GDM1 (cell line): ENCODE data around the gene CDC42EP3.

Experiments used
- DNase-seq: peaks from one replicate; lab custom pipeline; 2025; lab: John Stamatoyannopoulos, UW

Gene CDC42EP3

GRCh38 chr2:37683921-37684780 lies 12.7 kb upstream of the CDC42EP3 start:
- DNase-seq, result peak; percentile 24

GRCh38 chr2:37683241-37683640 lies 11.8 kb upstream of the CDC42EP3 start:
- DNase-seq, result no peak

GRCh38 chr2:37682473-37682872 lies 11.0 kb upstream of the CDC42EP3 start:
- no peak for DNase-seq

- no peak for DNase-seq
These were observed 10.1 kb upstream of the CDC42EP3 start for GRCh38 chr2:37681587-37681986.

- DNase-seq, result no peak
These were observed 7.7 kb upstream of the CDC42EP3 start for GRCh38 chr2:37679072-37679695.

GRCh38 chr2:37676274-37676673 lies 4.8 kb upstream of the CDC42EP3 start:
- no peak for DNase-seq

- DNase-seq, result no peak
These were observed 3.5 kb upstream of the CDC42EP3 start for GRCh38 chr2:37674946-37675345.

- DNase-seq, result no peak
These were observed 1.4 kb upstream of the CDC42EP3 start for GRCh38 chr2:37672870-37673184.

GRCh38 chr2:37672104-37672869 lies 845 bp upstream of the CDC42EP3 start:
- peak; percentile 58 for DNase-seq

GRCh38 chr2:37671816-37672103 lies 318 bp upstream of the CDC42EP3 start:
- DNase-seq, result no peak

- DNase-seq, result no peak
These were observed 949 bp downstream of the CDC42EP3 start for GRCh38 chr2:37670378-37671008.

- DNase-seq, result no peak
These were observed 2.0 kb downstream of the CDC42EP3 start for GRCh38 chr2:37669446-37669845.

- no peak for DNase-seq
These were observed 3.7 kb downstream of the CDC42EP3 start for GRCh38 chr2:37667704-37668103.

- no peak for DNase-seq
These were observed 4.7 kb downstream of the CDC42EP3 start for GRCh38 chr2:37666772-37667171.

- DNase-seq, result peak; percentile 61
These were observed 5.7 kb downstream of the CDC42EP3 start for GRCh38 chr2:37665604-37666362.

- DNase-seq, result no peak
These were observed 6.4 kb downstream of the CDC42EP3 start for GRCh38 chr2:37665043-37665442.

GRCh38 chr2:37664231-37664643 lies 7.2 kb downstream of the CDC42EP3 start:
- DNase-seq, result peak; percentile 11

GRCh38 chr2:37663390-37663789 lies 8.1 kb downstream of the CDC42EP3 start:
- DNase-seq, result no peak

- DNase-seq, result no peak
These were observed 11.7 kb downstream of the CDC42EP3 start for GRCh38 chr2:37659723-37660122.

- DNase-seq, result no peak
These were observed 12.8 kb downstream of the CDC42EP3 start for GRCh38 chr2:37658682-37659081.

- no peak for DNase-seq
These were observed 14.0 kb downstream of the CDC42EP3 start for GRCh38 chr2:37657471-37657870.
